Measurements from ENCODE around the gene RILPL1.
"Not testable (repeated sequence)": the region's sequence is repeated elsewhere in the genome, so short reads cannot be mapped to it uniquely, and the experiment has no call there.

The RILPL1 gene

DNA sequence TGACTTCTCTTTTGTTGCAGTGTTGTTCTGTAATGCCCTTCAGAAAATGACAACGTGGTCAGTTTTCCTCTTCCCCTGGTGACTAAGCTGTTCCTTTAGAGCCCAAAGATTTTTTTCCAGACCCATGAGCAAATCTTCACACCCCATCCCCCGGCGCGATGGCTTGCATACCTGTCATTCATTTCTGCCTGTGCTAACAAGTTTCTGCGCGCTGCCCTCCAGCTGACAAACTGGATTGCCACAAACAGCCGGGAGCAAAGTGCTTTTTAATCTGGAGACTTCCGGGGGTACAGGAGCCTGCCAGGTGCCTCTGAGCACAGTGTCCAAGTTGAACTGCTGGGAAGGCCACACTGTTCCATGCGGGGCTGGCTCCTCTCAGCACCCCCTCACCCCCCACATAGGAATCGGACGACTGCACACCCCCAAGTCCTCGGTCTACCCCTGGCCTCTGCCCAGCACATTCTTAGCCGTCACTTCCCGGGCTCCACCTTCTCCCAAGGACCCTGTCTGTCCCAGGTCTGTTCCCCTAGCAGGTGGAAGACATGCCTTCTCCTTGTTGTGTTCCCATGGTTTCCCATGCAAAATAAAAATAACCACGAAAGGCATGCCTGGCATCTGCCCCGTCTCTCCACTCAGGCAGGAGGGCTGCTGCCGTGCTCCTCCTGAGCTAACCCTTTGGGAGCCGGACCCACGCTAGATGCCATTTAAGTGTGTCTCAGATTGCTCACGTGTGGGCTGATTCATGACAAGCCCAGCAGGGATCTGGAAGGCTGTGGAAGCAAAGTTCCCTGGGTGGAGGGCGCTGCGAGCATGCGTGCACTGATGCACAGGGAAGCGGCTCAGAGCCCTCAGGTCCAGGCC lies 14.1 kb downstream of the RILPL1 start:
- TF ChIP-seq, protein P1, sequence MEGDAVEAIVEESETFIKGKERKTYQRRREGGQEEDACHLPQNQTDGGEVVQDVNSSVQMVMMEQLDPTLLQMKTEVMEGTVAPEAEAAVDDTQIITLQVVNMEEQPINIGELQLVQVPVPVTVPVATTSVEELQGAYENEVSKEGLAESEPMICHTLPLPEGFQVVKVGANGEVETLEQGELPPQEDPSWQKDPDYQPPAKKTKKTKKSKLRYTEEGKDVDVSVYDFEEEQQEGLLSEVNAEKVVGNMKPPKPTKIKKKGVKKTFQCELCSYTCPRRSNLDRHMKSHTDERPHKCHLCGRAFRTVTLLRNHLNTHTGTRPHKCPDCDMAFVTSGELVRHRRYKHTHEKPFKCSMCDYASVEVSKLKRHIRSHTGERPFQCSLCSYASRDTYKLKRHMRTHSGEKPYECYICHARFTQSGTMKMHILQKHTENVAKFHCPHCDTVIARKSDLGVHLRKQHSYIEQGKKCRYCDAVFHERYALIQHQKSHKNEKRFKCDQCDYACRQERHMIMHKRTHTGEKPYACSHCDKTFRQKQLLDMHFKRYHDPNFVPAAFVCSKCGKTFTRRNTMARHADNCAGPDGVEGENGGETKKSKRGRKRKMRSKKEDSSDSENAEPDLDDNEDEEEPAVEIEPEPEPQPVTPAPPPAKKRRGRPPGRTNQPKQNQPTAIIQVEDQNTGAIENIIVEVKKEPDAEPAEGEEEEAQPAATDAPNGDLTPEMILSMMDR (IDR thresholded peaks at IDR 0.05; ENCODE audit: insufficient read depth, missing control alignments), result no peak
- FAIRE-seq, result no peak
- no peak for DNase-seq (ENCODE audit: insufficient read length, low spot score)

DNA sequence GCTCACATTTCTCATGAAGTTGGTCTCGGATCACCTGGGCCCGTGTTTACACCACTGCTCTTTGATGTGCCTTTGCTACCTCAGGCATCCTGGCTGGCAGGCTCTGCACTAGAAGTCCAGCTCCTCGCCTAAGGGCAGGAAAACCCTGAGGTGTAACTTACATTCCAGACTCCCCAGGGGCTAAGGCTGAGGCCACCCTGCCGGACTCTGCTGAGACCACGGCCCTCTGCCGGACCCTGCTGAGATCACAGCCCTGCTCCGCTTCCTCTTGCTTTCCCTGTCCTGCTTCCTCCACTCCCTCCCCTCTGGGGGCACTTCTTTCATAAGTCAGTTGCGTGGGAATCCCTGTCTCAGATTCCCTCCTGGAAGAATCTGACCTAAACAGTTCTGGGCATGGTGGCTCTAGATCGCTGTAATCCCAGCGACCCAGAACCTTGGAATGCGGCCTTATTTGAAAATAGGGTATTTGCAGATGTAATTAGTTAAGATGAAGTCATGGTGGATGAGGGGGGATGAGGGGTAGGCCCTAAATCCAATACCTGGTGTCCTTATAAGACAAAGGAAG lies 17.2 kb downstream of the RILPL1 start:
- DNase-seq (ENCODE audit: insufficient read length, low spot score), result no peak
- FAIRE-seq, result no peak
- TF ChIP-seq, protein P1 (IDR thresholded peaks at IDR 0.05; ENCODE audit: insufficient read depth, missing control alignments), result no peak

DNA sequence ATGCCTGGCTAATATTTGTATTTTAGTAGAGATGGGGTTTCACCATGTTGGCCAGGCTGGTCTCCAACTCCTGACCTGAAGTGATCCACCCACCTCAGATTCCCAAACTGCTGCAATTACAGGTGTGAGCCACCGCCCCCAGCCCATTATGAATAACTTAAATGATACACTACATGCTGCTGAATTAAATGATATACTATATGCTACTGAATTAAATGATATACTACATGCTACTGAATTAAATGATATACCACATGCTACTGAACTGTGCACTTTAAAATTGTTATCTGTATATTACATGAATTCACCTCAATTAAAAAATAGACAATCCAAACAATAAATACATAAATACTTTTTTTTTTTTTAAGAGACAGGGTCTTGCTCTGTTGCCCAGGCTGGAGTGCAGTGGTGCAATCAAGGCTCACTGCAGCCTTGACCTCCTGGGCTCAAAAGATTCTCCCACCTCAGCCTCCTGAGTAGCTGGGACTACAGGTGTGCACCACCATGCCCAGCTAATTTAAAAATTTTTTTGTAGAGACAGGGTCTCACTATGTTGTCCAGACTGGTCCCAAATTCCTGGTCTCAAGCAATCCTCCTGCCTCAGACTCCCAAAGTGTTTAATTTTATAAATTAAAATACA lies 18.8 kb downstream of the RILPL1 start:
- not testable (repeated sequence) for FAIRE-seq; DNase-seq (ENCODE audit: insufficient read length, low spot score)

DNA sequence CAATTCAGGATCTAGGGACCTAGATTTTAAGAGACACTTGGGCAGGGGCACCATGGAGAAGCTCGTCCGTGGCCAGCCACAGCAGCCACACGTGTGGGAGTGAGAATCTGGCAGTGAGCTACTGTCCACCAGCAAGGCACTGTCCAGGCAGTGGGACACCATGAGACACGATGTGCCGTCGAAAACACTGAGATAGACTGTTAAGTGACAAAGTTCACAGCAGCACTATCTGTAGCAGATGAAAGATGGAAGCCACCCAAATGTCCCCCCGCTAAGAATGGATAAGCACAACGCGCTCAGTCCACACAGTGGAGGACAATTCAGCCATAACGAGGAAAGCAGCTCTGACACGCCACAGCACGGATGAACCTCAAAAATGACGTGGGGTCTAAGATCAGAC lies 19.7 kb downstream of the RILPL1 start:
- FAIRE-seq (no peak), DNase-seq (ENCODE audit: insufficient read length, low spot score) (no peak)
- TF ChIP-seq, protein P1 (IDR thresholded peaks at IDR 0.05; ENCODE audit: insufficient read depth, missing control alignments), result no peak

DNA sequence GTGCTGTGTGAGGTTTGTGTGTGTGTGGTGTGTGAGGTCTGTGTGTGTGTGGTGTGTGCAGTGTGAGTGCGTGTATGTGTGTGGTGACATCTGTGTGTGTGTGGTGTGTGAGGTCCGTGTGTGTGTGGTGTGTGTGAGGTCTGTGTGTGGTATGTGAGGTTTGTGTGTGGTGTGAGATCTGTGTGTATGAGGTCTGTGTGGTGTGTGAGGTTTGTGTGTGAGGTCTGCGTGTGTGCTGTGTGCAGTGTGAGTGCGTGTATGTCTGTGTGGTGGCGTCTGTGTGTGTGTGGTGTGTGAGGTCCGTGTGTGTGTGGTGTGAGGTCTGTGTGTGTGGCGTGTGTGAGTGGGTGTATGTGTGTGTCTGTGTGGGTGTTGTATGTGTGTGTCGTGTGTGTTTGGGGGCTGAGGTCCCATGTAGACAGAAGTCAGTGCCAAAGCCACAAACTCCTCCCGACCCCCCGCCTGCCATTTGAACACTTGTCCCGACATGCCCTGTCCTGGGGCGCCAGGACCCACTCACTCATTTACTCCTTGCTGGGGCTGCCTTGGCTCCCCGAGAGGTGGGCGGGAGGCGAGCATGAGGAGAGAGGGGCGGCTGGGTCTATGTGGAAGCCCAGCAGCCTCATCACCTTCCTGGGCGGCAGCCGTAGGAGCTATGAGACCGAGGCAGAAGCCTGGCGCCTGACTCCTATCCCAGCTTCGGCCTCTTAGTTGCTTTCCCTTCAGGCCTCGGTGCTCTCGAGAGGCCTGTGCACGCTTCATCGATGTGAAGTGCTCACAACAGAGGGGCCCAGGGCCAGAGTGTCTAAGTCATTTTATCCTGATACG lies 20.5 kb downstream of the RILPL1 start:
- DNase-seq (ENCODE audit: insufficient read length, low spot score) (no peak), FAIRE-seq (no peak)
- TF ChIP-seq, protein P1 (IDR thresholded peaks at IDR 0.05; ENCODE audit: insufficient read depth, missing control alignments), result no peak

DNA sequence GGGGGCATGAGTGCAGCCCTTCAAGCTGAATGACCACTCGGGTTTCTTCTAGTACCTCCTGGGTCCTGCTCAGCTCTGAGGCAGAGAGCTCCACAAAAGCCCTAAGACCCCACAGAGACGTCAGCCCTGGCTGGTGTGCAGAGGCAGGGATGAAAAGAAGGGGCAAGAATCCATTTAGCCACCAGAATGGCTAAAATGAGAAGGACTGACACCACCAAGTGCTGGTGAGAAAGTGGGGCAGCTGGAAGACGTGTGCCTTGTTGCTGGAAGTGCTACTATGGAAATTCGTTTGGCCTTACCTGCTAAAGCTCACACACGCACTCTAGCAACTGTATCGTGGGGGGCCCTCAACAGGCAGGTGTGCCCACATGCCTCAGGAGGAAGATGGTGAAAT lies 26.7 kb downstream of the RILPL1 start:
- TF ChIP-seq, protein P1 (IDR thresholded peaks at IDR 0.05; ENCODE audit: insufficient read depth, missing control alignments), result no peak
- DNase-seq (ENCODE audit: insufficient read length, low spot score) (no peak), FAIRE-seq (no peak)
